HCT116 (cell line): ENCODE data around the gene CXCR6. TPM values are rescaled to one million over a fixed set of nuclear protein-coding genes. Genes with fewer than 3 reads are reported as not detected.

Source experiments
- ATAC-seq: fragments of 200-7000 bp; cut with Tn5 transposase; 2 replicates; pipeline ENCODE4 v1.9.1; 2020; ENCODE audit warnings: mild to moderate bottlenecking, moderate library complexity
- BruUV-seq: library from RNA; stranded (reverse); fragments of 400-500 nt; replicated peaks from 2 replicates; lab custom pipeline; 2021; lab: Mats Ljungman, UMichigan
- CTCF ChIA-PET: fragments of 300-600 bp; sonication (Branson Sonifier 250); formaldehyde crosslinking; loops from one replicate; lab custom pipeline; 2021; ENCODE audit warnings: antibody characterized with exemption; lab: Charles Lee
- POLR2A ChIA-PET: fragments of 300-600, 350-600 bp; sonication (Branson Sonifier 250); formaldehyde crosslinking; loops from one replicate; lab custom pipeline; 2021; ENCODE audit warnings: antibody characterized with exemption; lab: Charles Lee
- RAD21 ChIA-PET, 2 experiments: fragments of 300-600 bp; sonication (Branson Sonifier 250); formaldehyde crosslinking; loops; one replicate each; lab custom pipeline; 2023; ENCODE audit warnings: low total read pairs in 2 of 2; ENCODE audit not compliant: uncharacterized antibody in 2 of 2, unreplicated experiment in 2 of 2, low non-redundant PET in 1 of 2; lab: Charles Lee
- DNase-seq: peaks from one replicate; pipeline ENCODE4 v3.0.0-alpha.2; 2010; ENCODE audit warnings: low read depth, low spot score
- H2AFZ ChIP-seq: fragments of 200-600 bp; shearing (Covaris generic), sonication (generic); 2 replicates; pipeline ENCODE4 v1.6.1; 2017; ENCODE audit warnings: low read depth, mixed run types, mixed read lengths, antibody characterized with exemption, low read length; ENCODE audit not compliant: poor library complexity, severe bottlenecking
- H3K27ac ChIP-seq: 2 replicates; pipeline ENCODE4 v1.5.1; 2012; ENCODE audit warnings: low read depth, low read length
- H3K27me3 ChIP-seq: fragments of 200-600 bp; sonication (generic); 2 replicates; pipeline ENCODE4 v1.6.1; 2016; ENCODE audit warnings: mixed run types, low read length, mixed read lengths; ENCODE audit not compliant: insufficient read depth
- H3K36me3 ChIP-seq, 2 experiments: fragments of 200-500 bp in 1 of 2; fragments of 200-600 bp in 1 of 2; sonication (Bioruptor generic) in 1 of 2; sonication (generic) in 1 of 2; 2 replicates each; pipeline versions ENCODE4 v1.5.1 to v1.6.1; 2014 to 2016; ENCODE audit warnings: low read length in 2 of 2, inconsistent platforms in 1 of 2, mixed read lengths in 1 of 2, mixed run types in 1 of 2; ENCODE audit not compliant: insufficient read depth in 2 of 2, control insufficient read depth in 1 of 2
- H3K4me1 ChIP-seq, 2 experiments: fragments of 200-600 bp in 1 of 2; sonication (generic) in 1 of 2; 2 replicates each; pipeline versions ENCODE4 v1.5.1 to v1.6.1; 2012 to 2017; ENCODE audit warnings: low read length in 2 of 2, inconsistent platforms in 1 of 2, mild to moderate bottlenecking in 1 of 2, mixed read lengths in 1 of 2, mixed run types in 1 of 2, moderate library complexity in 1 of 2; ENCODE audit not compliant: insufficient read depth in 2 of 2, control insufficient read depth in 1 of 2
- H3K4me2 ChIP-seq: fragments of 200-600 bp; sonication (generic); 2 replicates; pipeline ENCODE4 v1.6.1; 2017; ENCODE audit warnings: mixed run types, low read length, mixed read lengths
- H3K4me3 ChIP-seq, 2 experiments: fragments of 200-600 bp in 1 of 2; sonication (generic) in 1 of 2; replicated peaks in 1 of 2; 2 replicates each; pipeline ENCODE4 v1.5.1; 2011 to 2016; ENCODE audit warnings: low read length in 2 of 2, control low read depth in 1 of 2, low read depth in 1 of 2, mild to moderate bottlenecking in 1 of 2, mixed read lengths in 1 of 2, mixed run types in 1 of 2
- H3K79me2 ChIP-seq: fragments of 200-600 bp; sonication (generic); 2 replicates; pipeline ENCODE4 v1.6.1; 2017; ENCODE audit warnings: mild to moderate bottlenecking, mixed run types, low read length, moderate library complexity, mixed read lengths; ENCODE audit not compliant: insufficient read depth
- H3K9ac ChIP-seq: fragments of 200-600 bp; sonication (generic); 2 replicates; pipeline ENCODE4 v1.6.1; 2016; ENCODE audit warnings: low read length, mixed read lengths
- H3K9me2 ChIP-seq: fragments of 200-600 bp; sonication (generic), shearing (Covaris generic); 2 replicates; pipeline ENCODE4 v1.6.1; 2017; ENCODE audit warnings: mixed run types, mild to moderate bottlenecking, moderate library complexity; ENCODE audit not compliant: insufficient read depth
- H3K9me3 ChIP-seq, 2 experiments: fragments of 200-500 bp in 1 of 2; fragments of 200-600 bp in 1 of 2; sonication (Bioruptor generic) in 1 of 2; sonication (generic) in 1 of 2; 2 replicates each; pipeline ENCODE4 v1.6.1; 2014 to 2017; ENCODE audit warnings: low read length in 2 of 2, mixed read lengths in 2 of 2, inconsistent platforms in 1 of 2, low read depth in 1 of 2, mild to moderate bottlenecking in 1 of 2, mixed run types in 1 of 2, moderate library complexity in 1 of 2; ENCODE audit not compliant: control insufficient read depth in 1 of 2, insufficient read depth in 1 of 2
- H4K20me1 ChIP-seq: fragments of 200-600 bp; sonication (generic), shearing (Covaris generic); 2 replicates; pipeline ENCODE4 v1.6.1; 2017; ENCODE audit warnings: mixed run types, mild to moderate bottlenecking, moderate library complexity; ENCODE audit not compliant: insufficient read depth
- CTCF ChIP-seq, 3 experiments: fragments of 200-600 bp in 1 of 3; sonication (generic) in 1 of 3; IDR thresholded peaks in 2 of 3; conservative IDR thresholded peaks in 1 of 3; 2 replicates each; pipeline ENCODE4 v1.5.1; 2012 to 2017; ENCODE audit warnings: low read depth in 2 of 3, low read length in 2 of 3, antibody characterized with exemption in 1 of 3, borderline replicate concordance in 1 of 3, control low read depth in 1 of 3, mild to moderate bottlenecking in 1 of 3, mixed read lengths in 1 of 3, mixed run types in 1 of 3, moderate library complexity in 1 of 3; ENCODE audit not compliant: insufficient read depth in 1 of 3
- ELF1 ChIP-seq: IDR thresholded peaks from 2 replicates; pipeline ENCODE4 v1.6.1; 2012; ENCODE audit warnings: low read depth, borderline replicate concordance
- MAX ChIP-seq: IDR thresholded peaks from 2 replicates; pipeline ENCODE4 v1.6.1; 2012
- POLR2AphosphoS5 ChIP-seq: IDR thresholded peaks from 2 replicates; pipeline ENCODE4 v1.6.1; 2011; ENCODE audit warnings: mild to moderate bottlenecking, low read depth, low read length, moderate library complexity
- REST ChIP-seq: IDR thresholded peaks from 2 replicates; pipeline ENCODE4 v1.6.1; 2012; ENCODE audit warnings: low read depth
- intact Hi-C: fragments of 100-400 bp; cut with micrococcal nuclease; formaldehyde crosslinking; loops from 2 replicates; pipeline ENCODE4 v1.10.0; 2022
- total RNA-seq: library from RNA; stranded (reverse); gene quantifications from one replicate; pipeline ENCODE4 v1.2.1, GENCODE V29; 2021; ENCODE audit not compliant: unreplicated experiment

The CXCR6 gene
- total RNA-seq, 1 experiment from 2014 or later = not detected

GRCh38 chr3:45894015-45894414, 49.2 kb upstream of the CXCR6 start (continued):
- TF ChIP-seq CTCF (IDR thresholded peaks at IDR 0.05 in 2 of 3, conservative IDR thresholded peaks at IDR 0.05 in 1 of 3; ENCODE audit: borderline replicate concordance in 1 of 3, insufficient read depth in 1 of 3, low read depth in 2 of 3, low read length in 2 of 3) (no peak), MAX (no peak), ELF1 (no peak), POLR2AphosphoS5 (no peak)

GRCh38 chr3:45895686-45896468, 47.4 kb upstream of the CXCR6 start:
- Histone ChIP-seq H4K20me1 (no peaks in the 10 kb centered on the region), H2AFZ (no peak overlapping the region), H3K4me3 (no peak overlapping the region), H3K4me1 (peaks cover 15 to 18% of the 10 kb centered on the region in 2 experiments), H3K27ac (no peak overlapping the region), H3K36me3 (no peaks in the 10 kb centered on the region), H3K9ac (no peak overlapping the region), H3K4me2 (no peak overlapping the region; the same call in 1 of the 2 replicates)
- no peak for DNase-seq
- ChIA-PET POLR2A (no interaction called here), CTCF (no interaction called here)
- intact Hi-C loops = no loop called here
- BruUV-seq = no TSS peak
- TF ChIP-seq POLR2AphosphoS5 (no peak), REST (no peak)
- TF ChIP-seq, all 23 proteins: peak for 0
- H3K9me2 ChIP-seq = no peaks in the 10 kb centered on the region
- RAD21 ChIA-PET = no interaction called here
- H3K79me2 ChIP-seq = no peaks in the 10 kb centered on the region
- no peaks in the 10 kb centered on the region for H3K27me3 ChIP-seq
- no peak for ATAC-seq
- H3K9me3 ChIP-seq = no peaks in the 10 kb centered on the region
